Stromal cell of bone marrow (primary cell): Measurements from ENCODE around the gene TANC1.
"Not testable (repeated sequence)": the region's sequence is repeated elsewhere in the genome, so short reads cannot be mapped to it uniquely, and the experiment has no call there.

ENCODE experiments used
- DNase-seq: peaks from one replicate; pipeline ENCODE4 v3.0.0-alpha.2; 2012; ENCODE audit warnings: low read depth

TANC1 gene

GRCh38 chr2:159029936-159030335, 61.5 kb downstream of the TANC1 start:
- no peak for DNase-seq

GRCh38 chr2:159030674-159031380, 62.4 kb downstream of the TANC1 start:
- no peak for DNase-seq

GRCh38 chr2:159032146-159032545, 63.7 kb downstream of the TANC1 start:
- no peak for DNase-seq

GRCh38 chr2:159032580-159032979, 64.1 kb downstream of the TANC1 start:
- DNase-seq, result no peak

GRCh38 chr2:159034713-159035112, 66.3 kb downstream of the TANC1 start:
- DNase-seq, result no peak

- no peak for DNase-seq
Measured at GRCh38 chr2:159035790-159036411, 67.5 kb downstream of the TANC1 start.

- DNase-seq, result not testable (repeated sequence)
Measured at GRCh38 chr2:159036461-159036860, 68.0 kb downstream of the TANC1 start.

- not testable (repeated sequence) for DNase-seq
Measured at GRCh38 chr2:159041328-159041727, 72.9 kb downstream of the TANC1 start.

GRCh38 chr2:159042115-159042850, 73.8 kb downstream of the TANC1 start:
- no peak for DNase-seq

GRCh38 chr2:159043710-159044109, 75.3 kb downstream of the TANC1 start:
- no peak for DNase-seq

GRCh38 chr2:159044804-159045286, 76.4 kb downstream of the TANC1 start:
- no peak for DNase-seq

- DNase-seq, result no peak
Measured at GRCh38 chr2:159045545-159046454, 77.4 kb downstream of the TANC1 start.

- DNase-seq, result peak; percentile 53
Measured at GRCh38 chr2:159046966-159047365, 78.5 kb downstream of the TANC1 start.

GRCh38 chr2:159050426-159050825, 82.0 kb downstream of the TANC1 start:
- DNase-seq, result no peak

GRCh38 chr2:159051133-159051532, 82.7 kb downstream of the TANC1 start:
- no peak for DNase-seq

- DNase-seq, result no peak
Measured at GRCh38 chr2:159051661-159052060, 83.2 kb downstream of the TANC1 start.

GRCh38 chr2:159052157-159052601, 83.7 kb downstream of the TANC1 start:
- DNase-seq, result no peak

- no peak for DNase-seq
Measured at GRCh38 chr2:159053161-159054031, 85.0 kb downstream of the TANC1 start.

- no peak for DNase-seq
Measured at GRCh38 chr2:159054032-159054334, 85.5 kb downstream of the TANC1 start.

- no peak for DNase-seq
Measured at GRCh38 chr2:159054985-159055384, 86.5 kb downstream of the TANC1 start.

GRCh38 chr2:159060518-159060917, 92.1 kb downstream of the TANC1 start:
- DNase-seq, result no peak
